A673 (cell line): ENCODE results near the gene SLC23A2. TPM values are rescaled to one million over a fixed set of nuclear protein-coding genes. Genes with fewer than 3 reads are reported as not detected.

Experiments used
- BruUV-seq: library from RNA; stranded (reverse); fragments of 400-500 nt; replicated peaks from 2 replicates; lab custom pipeline; 2021; lab: Mats Ljungman, UMichigan
- CTCF ChIA-PET: fragments of 300-600 bp; sonication (Branson Sonifier 250); formaldehyde crosslinking; loops from one replicate; lab custom pipeline; 2022; ENCODE audit warnings: antibody characterized with exemption; lab: Charles Lee
- POLR2A ChIA-PET: fragments of 300-600 bp; sonication (Branson Sonifier 250); formaldehyde crosslinking; loops from one replicate; lab custom pipeline; 2022; ENCODE audit warnings: antibody characterized with exemption; ENCODE audit not compliant: low non-redundant PET; lab: Charles Lee
- DNase-seq: peaks from one replicate; pipeline ENCODE4 v3.0.0-alpha.2; 2015; ENCODE audit warnings: low spot score
- H3K27ac ChIP-seq: fragments of 200-600 bp; sonication (generic); 2 replicates; pipeline ENCODE4 v1.5.1; 2016; ENCODE audit warnings: mixed run types, low read depth, mild to moderate bottlenecking, mixed read lengths, antibody characterized with exemption, low read length; ENCODE audit not compliant: poor library complexity, severe bottlenecking
- H3K27me3 ChIP-seq: fragments of 200-600 bp; sonication (generic); replicated peaks from 2 replicates; pipeline ENCODE4 v1.6.1; 2017; ENCODE audit warnings: mixed run types, low read depth, mild to moderate bottlenecking, mixed read lengths, antibody characterized with exemption, low read length; ENCODE audit not compliant: insufficient read depth, poor library complexity
- H3K36me3 ChIP-seq: fragments of 200-600 bp; sonication (generic); 2 replicates; pipeline ENCODE4 v1.6.1; 2016; ENCODE audit warnings: mixed run types, mild to moderate bottlenecking, mixed read lengths, antibody characterized with exemption, low read length; ENCODE audit not compliant: insufficient read depth, poor library complexity, severe bottlenecking
- H3K4me1 ChIP-seq: fragments of 200-600 bp; sonication (generic); 2 replicates; pipeline ENCODE4 v1.6.1; 2017; ENCODE audit warnings: mixed run types, mild to moderate bottlenecking, mixed read lengths, antibody characterized with exemption, low read length; ENCODE audit not compliant: insufficient read depth, poor library complexity, severe bottlenecking
- H3K4me3 ChIP-seq: fragments of 200-600 bp; sonication (generic); 2 replicates; pipeline ENCODE4 v1.5.1; 2016; ENCODE audit warnings: low read depth, mixed run types, mild to moderate bottlenecking, mixed read lengths, low read length; ENCODE audit not compliant: poor library complexity, severe bottlenecking
- H3K9me3 ChIP-seq: fragments of 200-600 bp; sonication (generic); 2 replicates; pipeline ENCODE4 v1.6.1; 2016; ENCODE audit warnings: mixed run types, low read depth, mild to moderate bottlenecking, mixed read lengths, antibody characterized with exemption, low read length; ENCODE audit not compliant: poor library complexity, severe bottlenecking
- CTCF ChIP-seq: fragments of 300-800, 200-600 bp; sonication (generic); conservative IDR thresholded peaks from 2 replicates; pipeline ENCODE4 v1.5.1; 2017; ENCODE audit warnings: low read depth, mild to moderate bottlenecking, antibody characterized with exemption, low read length, moderate library complexity, mixed read lengths
- EZH2 ChIP-seq: fragments of 200-600 bp; sonication (generic); IDR thresholded peaks from 2 replicates; pipeline ENCODE4 v1.6.1; 2017; ENCODE audit warnings: borderline replicate concordance, low read depth, mild to moderate bottlenecking, mixed read lengths, antibody characterized with exemption, low read length; ENCODE audit not compliant: poor library complexity, severe bottlenecking
- intact Hi-C: fragments of 100-400 bp; cut with micrococcal nuclease; formaldehyde crosslinking; loops from one replicate; pipeline ENCODE4 v1.10.0; 2022; ENCODE audit not compliant: unreplicated experiment
- total RNA-seq: library from RNA; stranded (reverse); gene quantifications from 2 replicates; pipeline ENCODE4 v1.2.3, GENCODE V29; 2021

Gene SLC23A2
- total RNA-seq, 1 experiment from 2014 or later: 29.4 TPM

DNA sequence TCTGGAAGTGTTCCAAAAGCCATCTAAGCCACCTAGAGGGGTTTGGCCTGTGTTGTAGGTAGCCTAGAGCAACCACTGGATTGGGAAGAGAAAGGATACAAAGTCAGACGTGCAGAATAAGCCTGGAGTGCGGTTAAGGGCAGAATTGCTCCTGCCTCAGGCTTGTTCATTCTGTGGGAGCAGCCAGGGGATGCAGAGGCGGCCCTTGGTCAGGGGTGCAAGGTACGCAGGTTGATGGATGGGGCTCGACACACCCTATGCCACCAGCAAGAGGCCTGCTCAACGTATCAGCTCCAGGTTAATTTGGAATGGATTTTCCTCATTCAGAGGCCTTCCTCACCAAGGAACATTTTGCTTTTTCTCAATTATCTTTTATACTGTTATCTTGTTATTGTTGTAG is 129.8 kb downstream of the SLC23A2 start:
- ChIA-PET POLR2A (no interaction called here), CTCF (no interaction called here)
- Histone ChIP-seq H3K4me3 (no peak overlapping the region), H3K27ac (no peak overlapping the region), H3K9me3 (no peaks in the 10 kb centered on the region), H3K4me1 (peaks cover 6% of the 10 kb centered on the region), H3K36me3 (peaks cover 19% of the 10 kb centered on the region), H3K27me3 (no peaks in the 10 kb centered on the region)
- intact Hi-C loops: no loop called here
- DNase-seq: no peak
- TF ChIP-seq EZH2 (no peak), CTCF (no peak)
- BruUV-seq: no TSS peak

GRCh38 chr20:4870906-4871305 is 130.4 kb downstream of the SLC23A2 start:
- POLR2A ChIA-PET: no interaction called here
- TF ChIP-seq EZH2 (no peak), CTCF (no peak)
- BruUV-seq: no TSS peak

DNA sequence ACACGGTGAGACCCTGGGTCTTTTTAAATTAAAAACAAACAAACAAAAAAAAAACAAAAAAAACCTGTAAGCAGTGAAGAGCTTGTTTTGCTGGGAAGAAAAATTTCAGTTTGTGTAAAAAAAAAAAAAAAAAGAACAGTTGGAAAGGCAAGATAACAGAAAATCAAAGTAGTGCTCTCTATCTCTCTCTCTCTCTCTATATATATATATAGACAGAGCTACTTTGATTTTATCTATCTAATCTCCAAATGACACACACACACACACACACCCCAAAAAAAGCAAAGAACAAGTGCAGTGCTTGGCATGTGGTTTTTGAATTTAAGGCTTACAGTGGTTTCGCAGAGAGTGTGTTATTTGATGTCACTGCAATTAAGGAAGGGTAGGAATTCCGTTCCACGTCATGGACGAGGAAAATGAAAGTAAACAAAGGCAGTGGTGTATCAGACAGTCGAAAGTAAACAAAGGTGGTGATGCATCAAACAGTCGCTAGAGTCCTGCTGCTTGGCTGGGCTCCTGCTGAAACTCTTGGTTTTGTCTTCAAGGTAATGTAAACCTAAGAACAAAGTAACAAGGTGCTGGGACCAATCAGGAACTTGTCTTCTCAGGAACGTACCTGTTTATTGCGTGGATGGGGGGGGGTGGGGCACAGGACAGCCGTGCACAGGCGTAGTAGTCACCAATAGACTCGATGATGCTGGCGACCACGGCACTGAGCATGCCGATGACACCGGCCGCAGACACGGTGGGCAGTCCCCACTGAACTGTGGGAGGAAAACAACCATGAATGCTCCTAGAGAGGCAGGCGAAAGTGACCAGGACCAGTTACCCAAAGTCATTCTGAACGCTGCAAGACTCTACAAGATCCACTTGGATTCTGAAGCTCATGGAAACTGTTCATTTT is 131.8 kb downstream of the SLC23A2 start:
- ChIA-PET POLR2A (no interaction called here), CTCF (no interaction called here)
- intact Hi-C loops: no loop called here

More at GRCh38 chr20:4870906-4871305, 130.4 kb downstream of the SLC23A2 start:
- Histone ChIP-seq H3K9me3 (no peaks in the 10 kb centered on the region), H3K27ac (no peak overlapping the region), H3K27me3 (no peaks in the 10 kb centered on the region), H3K36me3 (peaks cover 19% of the 10 kb centered on the region), H3K4me1 (peaks cover 3% of the 10 kb centered on the region), H3K4me3 (no peak overlapping the region)
- intact Hi-C loops: no loop called here
- no peak for DNase-seq
- CTCF ChIA-PET: no interaction called here

More for the DNA sequence above, 131.8 kb downstream of the SLC23A2 start:
- Histone ChIP-seq H3K27ac (no peak overlapping the region), H3K4me1 (no peaks in the 10 kb centered on the region), H3K27me3 (no peaks in the 10 kb centered on the region), H3K36me3 (peaks cover 17% of the 10 kb centered on the region), H3K4me3 (no peak overlapping the region), H3K9me3 (no peaks in the 10 kb centered on the region)
- no TSS peak for BruUV-seq
- no peak for DNase-seq
- no peak for TF ChIP-seq CTCF
- TF ChIP-seq EZH2: no peak
